ENCODE measurements around the gene CCDC80. TPM values are rescaled to one million over a fixed set of nuclear protein-coding genes. Genes with fewer than 3 reads are reported as not detected.

CCDC80 gene
- total RNA-seq, 1 donor from 2014 or later, result 160 TPM

GRCh38 chr3:112687616-112688015, 46.7 kb upstream of the CCDC80 start:
- Histone ChIP-seq H3K4me1 (no peaks in the 10 kb centered on the region), H3K27ac (no peak overlapping the region), H3K4me3 (no peak overlapping the region), H3K9me3 (no peaks in the 10 kb centered on the region), H3K27me3 (no peaks in the 10 kb centered on the region), H3K36me3 (no peaks in the 10 kb centered on the region)
- intact Hi-C loops (cut with DNase I), result no loop called here
- DNase-seq (ENCODE audit: low spot score in 2 of 2), result no peak
- TF ChIP-seq CTCF (IDR thresholded peaks at IDR 0.05), result no peak

- no peak for TF ChIP-seq CTCF (IDR thresholded peaks at IDR 0.05)
- H3K27ac ChIP-seq, result no peak overlapping the region
- no peaks in the 10 kb centered on the region for H3K27me3 ChIP-seq
- no peaks in the 10 kb centered on the region for H3K4me1 ChIP-seq
- intact Hi-C loops (cut with DNase I), result no loop called here
- no peaks in the 10 kb centered on the region for H3K9me3 ChIP-seq
- no peaks in the 10 kb centered on the region for H3K36me3 ChIP-seq
- no peak overlapping the region for H3K4me3 ChIP-seq
- DNase-seq (ENCODE audit: low spot score in 2 of 2), result no peak
Observed at GRCh38 chr3:112687211-112687610, 46.3 kb upstream of the CCDC80 start.

- intact Hi-C loops (cut with DNase I), result no loop called here
- DNase-seq (ENCODE audit: low spot score in 2 of 2), result no peak
- TF ChIP-seq CTCF (IDR thresholded peaks at IDR 0.05), result no peak
Observed at GRCh38 chr3:112685956-112686799, 45.2 kb upstream of the CCDC80 start.

GRCh38 chr3:112685420-112685819, 44.5 kb upstream of the CCDC80 start:
- intact Hi-C loops (cut with DNase I), result no loop called here

More at GRCh38 chr3:112685956-112686799, 45.2 kb upstream of the CCDC80 start:
- Histone ChIP-seq H3K36me3 (no peaks in the 10 kb centered on the region), H3K9me3 (no peaks in the 10 kb centered on the region), H3K27me3 (no peaks in the 10 kb centered on the region), H3K4me3 (no peak overlapping the region), H3K4me1 (no peaks in the 10 kb centered on the region), H3K27ac (no peak overlapping the region)

GRCh38 chr3:112682361-112682760, 41.4 kb upstream of the CCDC80 start:
- H3K36me3 ChIP-seq, result no peaks in the 10 kb centered on the region
- no peak overlapping the region for H3K27ac ChIP-seq
- no peak overlapping the region for H3K4me3 ChIP-seq
- H3K27me3 ChIP-seq, result no peaks in the 10 kb centered on the region
- no peaks in the 10 kb centered on the region for H3K9me3 ChIP-seq
- H3K4me1 ChIP-seq, result no peaks in the 10 kb centered on the region
- intact Hi-C loops (cut with DNase I), result no loop called here
- no peak for TF ChIP-seq CTCF (IDR thresholded peaks at IDR 0.05)
- no peak for DNase-seq (ENCODE audit: low spot score in 2 of 2)

More at GRCh38 chr3:112685420-112685819, 44.5 kb upstream of the CCDC80 start:
- no peaks in the 10 kb centered on the region for H3K9me3 ChIP-seq
- no peak overlapping the region for H3K27ac ChIP-seq
- no peaks in the 10 kb centered on the region for H3K4me1 ChIP-seq
- TF ChIP-seq CTCF (IDR thresholded peaks at IDR 0.05), result no peak
- no peak overlapping the region for H3K4me3 ChIP-seq
- no peaks in the 10 kb centered on the region for H3K27me3 ChIP-seq
- no peaks in the 10 kb centered on the region for H3K36me3 ChIP-seq
- no peak for DNase-seq (ENCODE audit: low spot score in 2 of 2)
